Ishikawa (cell line): ENCODE data around the gene ACP7.

Experiments used
- CEBPB ChIP-seq: IDR thresholded peaks from 2 replicates; pipeline ENCODE4 v1.6.1; 2012
- CREB1 ChIP-seq: IDR thresholded peaks from 2 replicates; pipeline ENCODE4 v1.6.1; 2012; ENCODE audit warnings: low read depth
- EGR1 ChIP-seq: IDR thresholded peaks from 2 replicates; pipeline ENCODE4 v1.6.1; 2012
- EP300 ChIP-seq: IDR thresholded peaks from 2 replicates; pipeline ENCODE4 v1.6.1; 2012; ENCODE audit warnings: borderline replicate concordance
- FOXM1 ChIP-seq: IDR thresholded peaks from 2 replicates; pipeline ENCODE4 v1.6.1; 2012; ENCODE audit warnings: low read depth, borderline replicate concordance
- MAX ChIP-seq: IDR thresholded peaks from 2 replicates; pipeline ENCODE4 v1.6.1; 2012
- NFIC ChIP-seq: IDR thresholded peaks from 2 replicates; pipeline ENCODE4 v1.6.1; 2012
- RAD21 ChIP-seq: IDR thresholded peaks from 2 replicates; pipeline ENCODE4 v1.6.1; 2012; ENCODE audit warnings: low read depth
- REST ChIP-seq: IDR thresholded peaks from 2 replicates; pipeline ENCODE4 v1.6.1; 2012; ENCODE audit warnings: low read depth, mild to moderate bottlenecking
- TAF1 ChIP-seq: IDR thresholded peaks from 2 replicates; pipeline ENCODE4 v1.6.1; 2012; ENCODE audit warnings: low read depth, mild to moderate bottlenecking
- TCF12 ChIP-seq: IDR thresholded peaks from 2 replicates; pipeline ENCODE4 v1.6.1; 2012; ENCODE audit warnings: low read depth
- TEAD4 ChIP-seq: IDR thresholded peaks from 2 replicates; pipeline ENCODE4 v1.6.1; 2012
- YY1 ChIP-seq: IDR thresholded peaks from 2 replicates; pipeline ENCODE4 v1.6.1; 2012; ENCODE audit warnings: low read depth
- ZBTB7A ChIP-seq: IDR thresholded peaks from 2 replicates; pipeline ENCODE4 v1.6.1; 2012; ENCODE audit warnings: low read depth
- TF ChIP-seq, protein P1 (sequence below): IDR thresholded peaks from 2 replicates; pipeline ENCODE4 v1.6.1; 2012

The ACP7 gene

DNA sequence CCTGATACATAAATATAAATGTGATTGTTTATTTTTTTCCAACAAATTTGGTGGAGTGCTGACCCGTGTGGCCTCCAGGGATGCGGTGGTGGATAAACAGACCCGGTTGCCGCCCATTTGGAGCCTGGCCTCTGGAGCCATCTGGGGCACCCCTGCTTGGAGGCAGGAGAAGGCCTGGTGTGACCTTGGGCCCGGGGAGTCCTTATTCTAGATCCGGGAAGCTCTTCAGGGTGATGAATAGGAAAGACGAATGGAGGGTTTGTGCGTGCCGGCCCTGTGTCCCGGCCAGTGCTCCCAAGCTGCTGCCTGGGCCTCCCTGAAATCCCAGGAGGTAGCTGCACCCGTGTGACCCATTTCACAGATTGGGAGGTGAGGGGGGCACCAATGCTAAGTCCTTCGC lies 53.0 kb downstream of the ACP7 start:
- TF ChIP-seq CEBPB (no peak), TCF12 (no peak)

- TF ChIP-seq RAD21 (no peak), YY1 (no peak), TEAD4 (no peak), EP300 (no peak), FOXM1 (no peak)
Observed at GRCh38 chr19:39138221-39139211, 54.3 kb downstream of the ACP7 start.

DNA sequence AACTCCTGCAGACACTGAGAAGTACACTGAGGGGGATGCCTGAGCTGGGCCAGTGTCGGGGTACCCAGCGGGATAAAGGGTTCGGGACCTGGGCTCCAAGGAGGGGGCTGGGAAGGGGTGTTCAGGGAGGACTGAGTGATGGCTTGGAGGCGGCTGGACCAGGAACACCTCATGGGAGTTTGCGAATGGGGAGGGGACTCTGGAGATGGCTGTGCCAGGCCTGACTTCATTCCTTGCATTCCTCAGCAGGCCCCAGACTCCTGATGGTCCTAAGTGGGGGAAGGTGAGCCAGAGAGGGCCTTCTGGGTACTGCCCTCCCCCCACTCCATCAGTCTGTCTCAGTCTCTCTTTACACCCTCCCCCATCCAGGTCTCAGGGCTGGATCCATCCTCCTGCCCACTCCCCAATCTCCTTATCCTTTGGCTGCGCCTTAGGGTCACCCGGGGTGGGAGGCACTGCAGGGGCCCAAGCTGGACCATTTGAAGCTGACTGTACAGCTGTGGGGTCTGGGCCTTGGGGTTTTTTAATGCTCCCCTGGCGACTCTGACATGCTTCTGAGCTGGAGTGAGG lies 55.2 kb downstream of the ACP7 start:
- TF ChIP-seq TAF1: no peak
- TF ChIP-seq MAX: no peak
- no peak for TF ChIP-seq FOXM1

GRCh38 chr19:39139971-39140453 lies 55.8 kb downstream of the ACP7 start:
- TF ChIP-seq TCF12 (no peak), CREB1 (no peak), ZBTB7A (no peak), RAD21 (no peak), YY1 (no peak)

- TF ChIP-seq YY1 (no peak), RAD21 (no peak)
Observed at GRCh38 chr19:39140594-39140993, 56.4 kb downstream of the ACP7 start.

DNA sequence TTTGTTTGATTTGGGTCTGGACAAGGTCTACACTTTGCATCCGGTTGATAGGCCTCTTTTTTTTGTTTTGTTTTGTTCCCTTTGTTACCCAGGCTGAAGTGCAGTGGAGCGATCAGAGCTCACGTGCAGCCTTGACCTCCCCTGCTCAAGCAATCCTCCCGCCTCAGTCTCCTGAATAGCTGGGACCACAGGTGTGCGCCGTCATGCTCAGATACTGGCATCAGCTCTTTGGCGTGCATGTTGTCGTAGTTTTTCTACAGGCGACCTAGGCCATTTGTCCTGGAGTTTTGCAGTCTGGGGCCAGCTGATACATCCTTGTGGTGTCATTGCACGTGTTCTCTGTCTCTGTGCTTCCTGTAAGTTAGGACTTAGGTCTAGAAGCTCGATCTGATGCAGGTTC lies 57.8 kb downstream of the ACP7 start:
- TF ChIP-seq CEBPB (no peak), TAF1 (no peak), FOXM1 (no peak), REST (no peak)
- TF ChIP-seq, protein P1, sequence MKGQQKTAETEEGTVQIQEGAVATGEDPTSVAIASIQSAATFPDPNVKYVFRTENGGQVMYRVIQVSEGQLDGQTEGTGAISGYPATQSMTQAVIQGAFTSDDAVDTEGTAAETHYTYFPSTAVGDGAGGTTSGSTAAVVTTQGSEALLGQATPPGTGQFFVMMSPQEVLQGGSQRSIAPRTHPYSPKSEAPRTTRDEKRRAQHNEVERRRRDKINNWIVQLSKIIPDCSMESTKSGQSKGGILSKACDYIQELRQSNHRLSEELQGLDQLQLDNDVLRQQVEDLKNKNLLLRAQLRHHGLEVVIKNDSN: no peak

DNA sequence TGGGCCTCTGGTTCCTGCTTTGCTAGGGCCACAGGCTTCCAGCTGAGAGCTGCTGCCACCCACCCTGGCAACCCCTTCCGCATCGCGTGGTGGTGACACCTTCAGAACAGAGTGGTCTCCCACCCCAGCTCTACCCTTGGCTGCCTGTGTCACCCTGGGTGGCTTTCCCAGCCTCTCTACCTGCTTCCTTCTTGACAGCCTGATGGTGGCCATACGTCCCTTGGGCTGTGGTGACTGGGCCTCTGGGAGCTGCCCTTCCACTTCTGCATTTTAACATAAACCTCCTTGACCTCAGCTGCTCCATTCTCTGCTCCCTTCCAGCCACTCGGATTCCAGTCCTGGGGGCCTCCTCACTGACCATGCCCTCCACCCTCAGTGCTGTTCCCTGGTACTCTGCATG lies 58.5 kb downstream of the ACP7 start:
- no peak for TF ChIP-seq ZBTB7A

DNA sequence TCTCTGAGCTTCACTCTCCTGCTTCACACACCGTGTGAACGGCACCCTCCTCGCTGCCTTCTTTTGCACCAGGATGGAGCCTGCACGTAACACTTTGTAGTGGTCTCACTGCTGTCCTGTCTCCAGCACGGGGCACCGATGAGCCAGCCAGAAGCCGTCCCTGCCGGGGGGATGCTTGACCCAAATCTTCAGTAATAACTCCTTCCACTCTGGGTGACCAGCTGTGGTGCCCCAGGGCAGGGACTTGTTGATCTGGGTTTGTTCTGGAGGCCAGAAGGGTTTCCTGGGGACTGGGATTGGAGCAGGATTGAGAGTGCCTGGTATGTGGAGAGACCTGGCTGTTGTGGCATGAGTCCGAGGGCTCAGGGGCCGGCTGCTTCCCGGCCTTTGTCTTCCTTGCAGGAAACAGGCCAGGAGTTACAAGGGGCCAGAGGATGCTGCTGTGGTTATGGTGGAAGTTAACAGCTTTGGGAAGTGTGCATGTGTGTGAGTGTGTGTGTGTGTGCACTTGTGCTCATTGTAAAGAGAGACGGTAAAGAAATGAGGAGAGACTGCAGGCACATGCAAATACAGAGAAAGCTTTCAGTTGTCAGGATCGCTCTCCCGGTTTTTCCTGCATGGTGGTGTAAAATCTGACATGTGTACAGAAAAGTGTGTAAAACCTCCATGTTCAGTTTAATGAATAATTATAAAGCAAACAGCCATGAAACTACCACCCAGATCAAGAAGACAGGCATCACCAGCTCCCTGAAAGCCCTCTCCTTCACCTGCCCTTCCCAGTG lies 60.3 kb downstream of the ACP7 start:
- TF ChIP-seq EGR1 (no peak), REST (no peak), CEBPB (no peak), TAF1 (no peak), CREB1 (no peak), FOXM1 (no peak), TEAD4 (no peak), TCF12 (no peak), EP300 (no peak), NFIC (no peak)
